Body of pancreas (tissue), 4 donors: ENCODE data around the gene ADAMTS2.

Experiments
- POLR2A ChIP-seq, 3 donors: fragments of 450-650 bp; IDR thresholded peaks; one replicate each; pipeline ENCODE4 v1.6.1; 2016; ENCODE audit warnings: antibody characterized with exemption in 3 of 3, mild to moderate bottlenecking in 2 of 3
- TF ChIP-seq, protein P1 (sequence below), 7 experiments: fragments of 450-650 bp in 4 of 7; fragments of 200-600 bp in 3 of 7; sonication (generic) in 3 of 7; IDR thresholded peaks; one replicate each; pipeline ENCODE4 v1.5.1; 2016 to 2019; ENCODE audit warnings: antibody characterized with exemption in 7 of 7

DNA sequence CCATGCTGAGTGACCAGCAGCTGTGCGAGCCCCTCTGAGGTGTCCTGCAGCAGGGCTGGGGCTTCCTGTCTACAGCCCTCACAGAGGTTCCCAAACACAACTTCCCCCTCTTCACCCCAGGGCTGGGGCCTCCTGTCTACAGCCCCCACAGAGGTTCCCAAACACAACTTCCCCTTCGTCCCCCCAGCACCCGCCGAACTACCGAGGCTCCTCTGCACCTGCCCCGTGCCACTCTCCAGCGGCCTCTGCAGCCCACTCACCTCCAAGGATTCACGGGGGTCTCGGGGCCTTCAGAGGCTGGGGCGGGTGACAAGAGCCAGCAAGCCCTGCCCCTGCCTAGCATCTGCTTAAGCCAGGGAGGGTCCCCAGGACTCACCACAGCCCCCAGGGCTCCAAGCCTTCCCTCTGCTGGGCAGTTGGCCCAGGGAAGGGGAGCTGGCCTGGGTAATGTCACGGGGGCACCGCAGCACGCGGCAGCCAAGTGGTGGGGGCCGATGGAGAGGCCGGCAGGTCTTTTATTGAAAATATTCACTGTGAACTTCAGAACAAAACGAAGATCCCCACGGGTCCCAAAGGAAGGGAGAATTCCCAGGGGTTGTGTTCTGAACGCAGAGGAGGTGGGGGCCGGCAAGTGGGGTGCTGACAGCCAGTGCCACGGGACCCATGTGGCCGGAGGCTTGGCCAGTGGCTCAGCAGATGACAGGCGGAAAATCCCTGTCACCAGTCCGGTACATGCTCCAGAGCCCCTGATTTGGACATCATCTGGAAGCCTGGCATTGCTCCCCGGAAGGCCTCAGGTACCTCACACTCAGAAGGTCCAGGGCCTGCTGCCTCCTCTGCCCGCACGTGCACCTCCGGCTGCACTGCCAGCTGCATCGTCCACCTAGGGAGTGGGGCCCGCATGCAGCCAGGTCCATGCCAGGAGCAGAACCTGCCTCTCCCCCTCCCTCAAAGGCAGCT is 125.3 kb downstream of the ADAMTS2 start:
- TF ChIP-seq POLR2A (IDR thresholded peaks at IDR 0.05): no peak
- TF ChIP-seq, protein P1, sequence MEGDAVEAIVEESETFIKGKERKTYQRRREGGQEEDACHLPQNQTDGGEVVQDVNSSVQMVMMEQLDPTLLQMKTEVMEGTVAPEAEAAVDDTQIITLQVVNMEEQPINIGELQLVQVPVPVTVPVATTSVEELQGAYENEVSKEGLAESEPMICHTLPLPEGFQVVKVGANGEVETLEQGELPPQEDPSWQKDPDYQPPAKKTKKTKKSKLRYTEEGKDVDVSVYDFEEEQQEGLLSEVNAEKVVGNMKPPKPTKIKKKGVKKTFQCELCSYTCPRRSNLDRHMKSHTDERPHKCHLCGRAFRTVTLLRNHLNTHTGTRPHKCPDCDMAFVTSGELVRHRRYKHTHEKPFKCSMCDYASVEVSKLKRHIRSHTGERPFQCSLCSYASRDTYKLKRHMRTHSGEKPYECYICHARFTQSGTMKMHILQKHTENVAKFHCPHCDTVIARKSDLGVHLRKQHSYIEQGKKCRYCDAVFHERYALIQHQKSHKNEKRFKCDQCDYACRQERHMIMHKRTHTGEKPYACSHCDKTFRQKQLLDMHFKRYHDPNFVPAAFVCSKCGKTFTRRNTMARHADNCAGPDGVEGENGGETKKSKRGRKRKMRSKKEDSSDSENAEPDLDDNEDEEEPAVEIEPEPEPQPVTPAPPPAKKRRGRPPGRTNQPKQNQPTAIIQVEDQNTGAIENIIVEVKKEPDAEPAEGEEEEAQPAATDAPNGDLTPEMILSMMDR (IDR thresholded peaks at IDR 0.05): no peak
